K562 (cell line): ENCODE data around the gene GPRASP3. TPM values are rescaled to one million over a fixed set of nuclear protein-coding genes. Genes with fewer than 3 reads are reported as not detected.

Experiments used
- CXXC5 ChIP-seq: fragments of 250-450 bp; sonication (Bioruptor Pico); IDR thresholded peaks from 2 replicates; pipeline ENCODE4 v1.8.0; 2022; ENCODE audit warnings: inconsistent platforms, mild to moderate bottlenecking, moderate library complexity
- DMBX1 ChIP-seq: fragments of 250-450 bp; sonication (Bioruptor Pico); IDR thresholded peaks from 2 replicates; pipeline ENCODE4 v1.8.0; 2022; ENCODE audit warnings: inconsistent platforms, mild to moderate bottlenecking, moderate library complexity, borderline replicate concordance
- ELF4 ChIP-seq: fragments of 450-650 bp; formaldehyde crosslinking; IDR thresholded peaks from 2 replicates; pipeline ENCODE4 v1.4.0; 2022; ENCODE audit warnings: missing genetic modification characterization
- GTF2B ChIP-seq: IDR thresholded peaks from 2 replicates; pipeline ENCODE4 v1.6.1; 2011; ENCODE audit not compliant: insufficient read length; ENCODE audit errors: extremely low read depth
- HINFP ChIP-seq: fragments of 450-650 bp; conservative IDR thresholded peaks from 2 replicates; pipeline ENCODE4 v1.6.1; 2016; ENCODE audit warnings: missing genetic modification characterization, low read depth, mild to moderate bottlenecking, control low read depth, missing compliant biosample characterization
- LEF1 ChIP-seq: fragments of 450-650 bp; IDR thresholded peaks from 2 replicates; pipeline ENCODE4 v1.6.1; 2016; ENCODE audit warnings: mild to moderate bottlenecking
- MTA3 ChIP-seq: fragments of 450-650 bp; formaldehyde crosslinking; IDR thresholded peaks from 2 replicates; pipeline ENCODE4 v1.6.1; 2017; ENCODE audit warnings: mild to moderate bottlenecking, borderline replicate concordance
- NKRF ChIP-seq: fragments of 450-650 bp; IDR thresholded peaks from 2 replicates; pipeline ENCODE4 v1.6.1; 2016; ENCODE audit warnings: borderline replicate concordance
- NR1H2 ChIP-seq: sonication (generic); formaldehyde crosslinking; IDR thresholded peaks from 2 replicates; pipeline ENCODE4 v1.4.0; 2020; ENCODE audit warnings: mild to moderate bottlenecking, missing genetic modification reagents
- NR4A1 ChIP-seq, 2 experiments: fragments of 250-450 bp in 1 of 2; fragments of 450-650 bp in 1 of 2; sonication (Bioruptor Pico) in 1 of 2; IDR thresholded peaks; 2 replicates each; pipeline versions ENCODE4 v1.4.0 to v1.6.1; 2016 to 2020; ENCODE audit warnings: mild to moderate bottlenecking in 2 of 2, missing compliant biosample characterization in 1 of 2, missing genetic modification characterization in 1 of 2, moderate library complexity in 1 of 2
- SFPQ ChIP-seq: fragments of 200-400 bp; formaldehyde crosslinking; IDR thresholded peaks from 2 replicates; pipeline ENCODE4 v1.6.1; 2017; ENCODE audit warnings: mild to moderate bottlenecking, low read depth, low read length, moderate library complexity
- SIN3B ChIP-seq: fragments of 450-650 bp; IDR thresholded peaks from 2 replicates; pipeline ENCODE4 v1.6.1; 2017; ENCODE audit warnings: low read depth, mild to moderate bottlenecking, moderate library complexity
- SMAD1 ChIP-seq: fragments of 150-350 bp; IDR thresholded peaks from 2 replicates; pipeline ENCODE4 v1.6.1; 2014; ENCODE audit warnings: low read length, low read depth; ENCODE audit not compliant: partially characterized antibody
- TFE3 ChIP-seq: fragments of 450-650 bp; formaldehyde crosslinking; IDR thresholded peaks from 2 replicates; pipeline ENCODE4 v1.4.0; 2020; ENCODE audit warnings: mild to moderate bottlenecking, mixed read lengths
- ZNF23 ChIP-seq: fragments of 250-450 bp; sonication (Bioruptor Pico); IDR thresholded peaks from 2 replicates; pipeline ENCODE4 v1.4.0; 2020; ENCODE audit warnings: mild to moderate bottlenecking
- ZNF583 ChIP-seq: fragments of 250-450 bp; sonication (Bioruptor Pico); IDR thresholded peaks from 2 replicates; pipeline ENCODE4 v1.4.0; 2020
- ZNF76 ChIP-seq: fragments of 250-450 bp; sonication (Bioruptor Pico); IDR thresholded peaks from 2 replicates; pipeline ENCODE4 v1.4.0; 2020; ENCODE audit warnings: mild to moderate bottlenecking, moderate library complexity, borderline replicate concordance
- polyA plus RNA-seq, 8 experiments: library from polyadenylated mRNA; depleted of rRNA in 4 of 8; stranded (reverse) in 5 of 8; unstranded in 3 of 8; fragments of >200 nt; fragmentation: Nextera tagmentation in 2 of 8; fragmentation: Illumina TruSeq in 1 of 8; extraction: Ambion mirVana in 2 of 8; extraction: Trizol in 1 of 8; gene quantifications; 2 replicates each; pipeline versions ENCODE4 v1.2.1 to v1.2.3, GENCODE V29; 2011 to 2014; ENCODE audit warnings: inconsistent platforms in 1 of 8, missing spikeins in 1 of 8
- total RNA-seq, 7 experiments: library from RNA; depleted of rRNA in 6 of 7; stranded (reverse); fragments of >200 nt in 6 of 7; fragmentation: Illumina TruSeq in 2 of 7; extraction: Trizol in 2 of 7; gene quantifications; 2 replicates each; pipeline versions ENCODE4 v1.2.1 to v1.2.3, GENCODE V29; 2011 to 2021; ENCODE audit warnings: low replicate concordance in 1 of 7

Gene GPRASP3
- total and polyA plus RNA-seq, 9 of the 15 experiments (the other 6 are each of a cell fraction or from before 2014, with no cell fraction given): 0.50 to 1.9 (median 1.1) TPM

GRCh38 chrX:102720237-102721168 is at the start of gene GPRASP3 (continued):
- TF ChIP-seq HINFP (tag) (no peak), NKRF (peak; percentile 57; the same call in 1 of the 2 replicates), SIN3B (peak; percentile 79), ZNF23 (CRISPR knock-in tag) (no peak), DMBX1 (CRISPR knock-in tag) (no peak), NR4A1 (CRISPR knock-in tag; IDR thresholded peaks at IDR 0.05) (no peak), NR4A1 (tag; IDR thresholded peaks at IDR 0.05) (no peak), ELF4 (CRISPR knock-in tag) (no peak), SFPQ (no peak), GTF2B (no peak), LEF1 (no peak), SMAD1 (no peak), MTA3 (no peak), CXXC5 (CRISPR knock-in tag) (peak; percentile 50; the same call in 1 of the 2 replicates), TFE3 (CRISPR knock-in tag) (peak; percentile 96), ZNF583 (no peak), ZNF76 (no peak), NR1H2 (no peak)
